Smooth muscle cell (in vitro differentiated cells): ENCODE measurements around the gene MRM3. TPM values are rescaled to one million over a fixed set of nuclear protein-coding genes. Genes with fewer than 3 reads are reported as not detected.

Source experiments
- DNase-seq: peaks from one replicate; lab custom pipeline; 2025; ENCODE audit not compliant: unreplicated experiment; lab: John Stamatoyannopoulos, UW
- H2AFZ ChIP-seq: fragments of 200-600 bp; sonication (generic); 2 replicates; pipeline ENCODE4 v1.6.0; 2016; ENCODE audit warnings: antibody characterized with exemption, low read depth, mild to moderate bottlenecking
- H3F3A ChIP-seq: fragments of 200-600 bp; sonication (generic); 2 replicates; pipeline ENCODE4 v1.6.0; 2017; ENCODE audit warnings: antibody characterized with exemption, low read depth
- H3K27ac ChIP-seq: fragments of 200-600 bp; sonication (generic); 2 replicates; pipeline ENCODE4 v1.5.1; 2016; ENCODE audit warnings: low read depth, mild to moderate bottlenecking
- H3K27me3 ChIP-seq: fragments of 200-600 bp; sonication (generic); 2 replicates; pipeline ENCODE4 v1.6.1; 2016; ENCODE audit warnings: low read depth, mild to moderate bottlenecking
- H3K36me3 ChIP-seq: fragments of 200-600 bp; sonication (generic); 2 replicates; pipeline ENCODE4 v1.5.1; 2016; ENCODE audit warnings: low read depth
- H3K4me1 ChIP-seq: fragments of 200-600 bp; sonication (generic); 2 replicates; pipeline ENCODE4 v1.5.1; 2016; ENCODE audit warnings: low read depth
- H3K4me2 ChIP-seq: fragments of 200-600 bp; sonication (generic); 2 replicates; pipeline ENCODE4 v1.6.0; 2016; ENCODE audit warnings: mild to moderate bottlenecking
- H3K4me3 ChIP-seq: fragments of 200-600 bp; sonication (generic); 2 replicates; pipeline ENCODE4 v1.5.1; 2016; ENCODE audit warnings: mild to moderate bottlenecking
- H3K79me2 ChIP-seq: fragments of 200-600 bp; sonication (generic); 2 replicates; pipeline ENCODE4 v1.6.0; 2016; ENCODE audit warnings: low read depth, mild to moderate bottlenecking
- H3K9ac ChIP-seq: fragments of 200-600 bp; sonication (generic); 2 replicates; pipeline ENCODE4 v1.6.0; 2016; ENCODE audit warnings: low read depth
- H3K9me3 ChIP-seq: fragments of 200-600 bp; sonication (generic); replicated peaks from 2 replicates; pipeline ENCODE4 v1.5.1; 2016; ENCODE audit warnings: low read depth
- H4K20me1 ChIP-seq: fragments of 200-600 bp; sonication (generic); 2 replicates; pipeline ENCODE4 v1.6.0; 2016; ENCODE audit warnings: low read depth
- WGBS: methylation state at CpG from one replicate; pipeline ENCODE4 v1.1.7; 2016; ENCODE audit warnings: low lambda C conversion rate; 5-methylcytosine and 5-hydroxymethylcytosine counted together
- polyA plus RNA-seq: library from polyadenylated mRNA; unstranded; fragments of >200 nt; fragmentation: Nextera tagmentation; extraction: Ambion mirVana; gene quantifications from 2 replicates; pipeline ENCODE4 v1.2.1, GENCODE V29; 2016
- total RNA-seq: library from RNA; depleted of rRNA; stranded (reverse); fragments of >200 nt; gene quantifications from 2 replicates; pipeline ENCODE4 v1.2.3, GENCODE V29; 2014
- TF ChIP-seq, protein P1 (sequence below): fragments of 200-600 bp; sonication (generic); IDR thresholded peaks from 2 replicates; pipeline ENCODE4 v1.5.1; 2017; ENCODE audit warnings: borderline replicate concordance, mild to moderate bottlenecking, antibody characterized with exemption; ENCODE audit not compliant: insufficient read depth, poor library complexity, severe bottlenecking

The MRM3 gene
- total and polyA plus RNA-seq, 2 experiments from 2014 or later = 8.7 to 12.8 TPM

DNA sequence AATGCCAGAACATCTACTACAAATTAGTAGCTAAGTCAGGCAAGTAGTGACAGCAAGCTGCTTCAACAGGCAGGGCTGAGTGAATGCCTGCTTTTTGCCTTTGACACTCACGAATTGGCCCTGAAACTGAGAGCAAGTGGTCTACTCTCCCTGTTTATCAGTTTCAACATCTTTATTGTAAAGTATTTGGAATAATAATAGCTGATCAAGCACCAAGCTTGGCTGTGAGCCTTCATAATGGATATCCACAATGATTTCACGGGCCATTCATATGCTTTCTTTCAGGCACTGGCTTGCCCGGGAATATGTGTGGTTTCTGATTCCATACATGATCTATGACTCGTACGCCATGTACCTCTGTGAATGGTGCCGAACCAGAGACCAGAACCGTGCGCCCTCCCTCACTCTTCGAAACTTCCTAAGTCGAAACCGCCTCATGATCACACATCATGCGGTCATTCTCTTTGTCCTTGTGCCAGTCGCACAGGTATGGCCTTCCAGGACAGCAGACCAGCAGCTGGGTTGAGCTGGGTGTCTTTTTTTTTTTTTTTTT lies 44.5 kb upstream of the MRM3 start:
- Histone ChIP-seq H3F3A (peaks cover 2% of the 10 kb centered on the region), H3K4me3 (no peak overlapping the region), H3K9ac (no peak overlapping the region), H3K4me2 (no peak overlapping the region), H4K20me1 (peaks cover 23% of the 10 kb centered on the region), H3K27me3 (no peaks in the 10 kb centered on the region), H3K79me2 (peaks cover 29% of the 10 kb centered on the region), H3K9me3 (no peaks in the 10 kb centered on the region), H3K4me1 (peaks cover 12% of the 10 kb centered on the region), H3K36me3 (no peaks in the 10 kb centered on the region), H2AFZ (no peak overlapping the region), H3K27ac (no peak overlapping the region)
- TF ChIP-seq, protein P1, sequence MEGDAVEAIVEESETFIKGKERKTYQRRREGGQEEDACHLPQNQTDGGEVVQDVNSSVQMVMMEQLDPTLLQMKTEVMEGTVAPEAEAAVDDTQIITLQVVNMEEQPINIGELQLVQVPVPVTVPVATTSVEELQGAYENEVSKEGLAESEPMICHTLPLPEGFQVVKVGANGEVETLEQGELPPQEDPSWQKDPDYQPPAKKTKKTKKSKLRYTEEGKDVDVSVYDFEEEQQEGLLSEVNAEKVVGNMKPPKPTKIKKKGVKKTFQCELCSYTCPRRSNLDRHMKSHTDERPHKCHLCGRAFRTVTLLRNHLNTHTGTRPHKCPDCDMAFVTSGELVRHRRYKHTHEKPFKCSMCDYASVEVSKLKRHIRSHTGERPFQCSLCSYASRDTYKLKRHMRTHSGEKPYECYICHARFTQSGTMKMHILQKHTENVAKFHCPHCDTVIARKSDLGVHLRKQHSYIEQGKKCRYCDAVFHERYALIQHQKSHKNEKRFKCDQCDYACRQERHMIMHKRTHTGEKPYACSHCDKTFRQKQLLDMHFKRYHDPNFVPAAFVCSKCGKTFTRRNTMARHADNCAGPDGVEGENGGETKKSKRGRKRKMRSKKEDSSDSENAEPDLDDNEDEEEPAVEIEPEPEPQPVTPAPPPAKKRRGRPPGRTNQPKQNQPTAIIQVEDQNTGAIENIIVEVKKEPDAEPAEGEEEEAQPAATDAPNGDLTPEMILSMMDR = no peak
- 95% methylated on average over 13 of the region's 13 CpGs for WGBS
- no peak for DNase-seq

DNA sequence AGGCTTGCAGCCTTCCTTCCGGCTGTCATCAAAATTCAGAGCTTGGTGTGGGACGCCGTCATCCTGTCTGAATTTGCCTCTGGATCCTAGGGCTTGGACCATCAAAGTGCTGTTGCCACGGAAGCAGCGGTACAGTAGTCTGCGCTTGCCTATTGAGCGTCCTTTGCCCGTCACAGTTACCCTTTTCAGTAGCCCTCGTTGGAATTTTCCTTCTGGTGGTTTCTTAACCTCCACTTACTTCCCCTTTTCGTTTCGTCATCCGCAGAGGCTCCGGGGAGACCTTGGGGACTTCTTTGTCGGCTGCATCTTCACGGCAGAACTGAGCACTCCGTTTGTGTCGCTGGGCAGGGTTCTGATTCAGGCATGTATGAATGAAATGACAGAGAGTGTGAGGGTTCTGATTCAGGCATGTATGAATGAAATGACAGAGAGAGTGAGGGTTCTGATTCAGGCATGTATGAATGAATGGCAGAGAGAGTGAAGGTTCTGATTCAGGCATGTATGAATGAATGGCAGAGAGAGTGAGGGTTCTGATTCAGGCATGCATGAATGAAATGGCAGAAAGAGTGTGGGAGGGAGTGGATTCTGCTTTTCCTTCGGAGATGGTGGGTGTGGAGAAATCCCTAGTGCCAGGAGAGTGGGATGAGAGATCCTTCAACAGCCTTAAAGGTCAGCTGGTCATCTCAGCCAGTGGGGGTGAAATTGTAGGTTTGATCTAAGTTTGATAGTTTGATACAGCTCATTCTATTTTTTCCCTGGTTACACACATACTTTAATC lies 41.7 kb upstream of the MRM3 start:
- DNase-seq = no peak
- no peak overlapping the region for H3K4me3 ChIP-seq
- H3K4me1 ChIP-seq = no peaks in the 10 kb centered on the region
- no peak overlapping the region for H3K27ac ChIP-seq
- peaks cover 10% of the 10 kb centered on the region for H4K20me1 ChIP-seq
- no peaks in the 10 kb centered on the region for H3F3A ChIP-seq
- 88% methylated on average over 18 of the region's 18 CpGs for WGBS
- no peak overlapping the region for H2AFZ ChIP-seq
- H3K79me2 ChIP-seq = peaks cover 9% of the 10 kb centered on the region
- no peaks in the 10 kb centered on the region for H3K9me3 ChIP-seq
- H3K36me3 ChIP-seq = no peaks in the 10 kb centered on the region
- no peak overlapping the region for H3K4me2 ChIP-seq
- TF ChIP-seq, protein P1 = no peak
- H3K27me3 ChIP-seq = no peaks in the 10 kb centered on the region
- H3K9ac ChIP-seq = no peak overlapping the region

DNA sequence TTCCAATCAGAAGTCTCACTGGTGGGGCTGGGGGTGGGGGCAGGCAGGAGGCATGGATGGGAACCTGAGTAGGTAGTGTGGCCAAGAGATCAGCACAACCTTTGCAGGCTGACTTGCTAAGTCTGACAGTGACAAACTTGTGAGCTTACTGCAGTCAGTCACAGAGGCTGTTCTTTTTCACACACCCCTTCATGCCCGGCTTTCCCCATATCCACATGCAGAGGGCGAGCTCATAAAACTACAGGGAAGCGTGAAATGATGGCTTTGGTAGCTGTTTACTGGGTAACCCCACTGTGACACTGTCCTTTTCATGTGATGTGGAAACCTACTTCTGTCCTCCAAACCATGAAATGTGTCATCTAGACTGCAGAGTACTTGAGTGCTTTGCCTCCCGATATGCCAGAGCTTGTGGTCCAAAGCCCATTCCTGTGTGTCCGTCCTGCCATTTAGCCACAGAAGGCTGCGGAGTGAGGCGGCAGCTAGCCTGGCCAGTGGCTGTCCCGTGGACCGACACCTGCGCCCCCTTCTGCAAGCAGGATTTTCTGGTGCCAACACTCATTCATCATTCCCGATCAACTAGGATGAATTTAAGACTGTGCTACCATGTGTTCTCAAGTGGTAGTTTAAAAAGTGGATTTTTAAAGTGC lies 39.9 kb upstream of the MRM3 start:
- TF ChIP-seq, protein P1 = no peak
- no peaks in the 10 kb centered on the region for H3K9me3 ChIP-seq
- no peak overlapping the region for H2AFZ ChIP-seq
- H3K27me3 ChIP-seq = no peaks in the 10 kb centered on the region
- H3K79me2 ChIP-seq = no peaks in the 10 kb centered on the region
- H3K9ac ChIP-seq = no peak overlapping the region
- no peaks in the 10 kb centered on the region for H3F3A ChIP-seq
- no peak overlapping the region for H3K27ac ChIP-seq
- H3K4me3 ChIP-seq = no peak overlapping the region
- 93% methylated on average over 11 of the region's 11 CpGs for WGBS
- no peaks in the 10 kb centered on the region for H3K4me1 ChIP-seq
- peaks cover 8% of the 10 kb centered on the region for H4K20me1 ChIP-seq
- DNase-seq = no peak
- H3K36me3 ChIP-seq = no peaks in the 10 kb centered on the region
- no peak overlapping the region for H3K4me2 ChIP-seq
